GM23248 (cell line): ENCODE results near the gene CLEC16A. TPM values are rescaled to one million over a fixed set of nuclear protein-coding genes. Genes with fewer than 3 reads are reported as not detected.

ENCODE experiments used
- DNase-seq: peaks from one replicate; pipeline ENCODE4 v3.0.0-alpha.2; 2015
- H2AFZ ChIP-seq: fragments of 200-600 bp; sonication (generic); 2 replicates; pipeline ENCODE4 v1.6.1; 2016; ENCODE audit warnings: antibody characterized with exemption
- H3F3A ChIP-seq: fragments of 200-600 bp; sonication (generic); 2 replicates; pipeline ENCODE4 v1.6.1; 2016; ENCODE audit warnings: mild to moderate bottlenecking, antibody characterized with exemption, mixed run types; ENCODE audit not compliant: insufficient read depth
- H3K27ac ChIP-seq: fragments of 200-600 bp; sonication (generic); 2 replicates; pipeline ENCODE4 v1.5.1; 2016; ENCODE audit warnings: mild to moderate bottlenecking
- H3K27me3 ChIP-seq: fragments of 200-600 bp; sonication (generic); replicated peaks from 2 replicates; pipeline ENCODE4 v1.6.1; 2016; ENCODE audit warnings: mild to moderate bottlenecking; ENCODE audit not compliant: insufficient read depth
- H3K36me3 ChIP-seq: fragments of 200-600 bp; sonication (generic); 2 replicates; pipeline ENCODE4 v1.6.1; 2016; ENCODE audit warnings: low read depth, mild to moderate bottlenecking
- H3K4me1 ChIP-seq: fragments of 200-600 bp; sonication (generic); 2 replicates; pipeline ENCODE4 v1.6.1; 2016; ENCODE audit warnings: mild to moderate bottlenecking; ENCODE audit not compliant: insufficient read depth
- H3K4me2 ChIP-seq: fragments of 200-600 bp; sonication (generic); one replicate; pipeline ENCODE4 v1.6.1; 2016; ENCODE audit warnings: mild to moderate bottlenecking; ENCODE audit not compliant: unreplicated experiment
- H3K4me3 ChIP-seq: fragments of 200-600 bp; sonication (generic); 2 replicates; pipeline ENCODE4 v1.5.1; 2016; ENCODE audit warnings: mild to moderate bottlenecking
- H3K79me2 ChIP-seq: fragments of 200-600 bp; sonication (generic); 2 replicates; pipeline ENCODE4 v1.6.1; 2016; ENCODE audit warnings: mild to moderate bottlenecking; ENCODE audit not compliant: insufficient read depth
- H3K9ac ChIP-seq: fragments of 200-600 bp; sonication (generic); 2 replicates; pipeline ENCODE4 v1.6.1; 2016; ENCODE audit warnings: mild to moderate bottlenecking
- H3K9me2 ChIP-seq: fragments of 200-600 bp; sonication (generic); 2 replicates; pipeline ENCODE4 v1.6.1; 2016; ENCODE audit warnings: mixed run types, mild to moderate bottlenecking, moderate library complexity; ENCODE audit not compliant: insufficient read depth
- H3K9me3 ChIP-seq: fragments of 200-600 bp; sonication (generic); one replicate; pipeline ENCODE4 v1.6.1; 2017; ENCODE audit warnings: low read depth
- H4K20me1 ChIP-seq: fragments of 200-600 bp; sonication (generic); 2 replicates; pipeline ENCODE4 v1.6.0; 2016; ENCODE audit not compliant: insufficient read depth
- EZH2 ChIP-seq: fragments of 200-600 bp; sonication (generic); IDR thresholded peaks from 2 replicates; pipeline ENCODE4 v1.6.1; 2018; ENCODE audit warnings: antibody characterized with exemption, mild to moderate bottlenecking; ENCODE audit not compliant: insufficient read depth, poor library complexity, severe bottlenecking
- EZH2phosphoT487 ChIP-seq: fragments of 200-600 bp; sonication (generic); IDR thresholded peaks from 2 replicates; pipeline ENCODE4 v1.6.1; 2018; ENCODE audit warnings: antibody characterized with exemption, moderate library complexity, mild to moderate bottlenecking, low read depth; ENCODE audit not compliant: insufficient read depth
- WGBS, 2 experiments: methylation state at CpG; one replicate each; pipeline ENCODE4 v1.1.6; 2015 to 2017; ENCODE audit warnings: low lambda C conversion rate in 2 of 2, low coverage in 1 of 2; ENCODE audit errors: missing lambda C conversion rate in 2 of 2; 5-methylcytosine and 5-hydroxymethylcytosine counted together
- in situ Hi-C: fragments of 300-500 bp; cut with MboI; formaldehyde crosslinking; loops from 2 replicates; pipeline ENCODE4 v1.15.0; 2020
- polyA plus RNA-seq: library from polyadenylated mRNA; unstranded; fragments of >200 nt; fragmentation: Nextera tagmentation; extraction: Ambion mirVana; gene quantifications from 2 replicates; pipeline ENCODE4 v1.2.1, GENCODE V29; 2016
- total RNA-seq: library from RNA; depleted of rRNA; stranded (reverse); fragments of >200 nt; shearing (Covaris generic); gene quantifications from 2 replicates; pipeline ENCODE4 v1.2.3, GENCODE V29; 2014

Gene CLEC16A
- total and polyA plus RNA-seq, 2 experiments from 2014 or later, result 13.2 to 21.4 TPM

DNA sequence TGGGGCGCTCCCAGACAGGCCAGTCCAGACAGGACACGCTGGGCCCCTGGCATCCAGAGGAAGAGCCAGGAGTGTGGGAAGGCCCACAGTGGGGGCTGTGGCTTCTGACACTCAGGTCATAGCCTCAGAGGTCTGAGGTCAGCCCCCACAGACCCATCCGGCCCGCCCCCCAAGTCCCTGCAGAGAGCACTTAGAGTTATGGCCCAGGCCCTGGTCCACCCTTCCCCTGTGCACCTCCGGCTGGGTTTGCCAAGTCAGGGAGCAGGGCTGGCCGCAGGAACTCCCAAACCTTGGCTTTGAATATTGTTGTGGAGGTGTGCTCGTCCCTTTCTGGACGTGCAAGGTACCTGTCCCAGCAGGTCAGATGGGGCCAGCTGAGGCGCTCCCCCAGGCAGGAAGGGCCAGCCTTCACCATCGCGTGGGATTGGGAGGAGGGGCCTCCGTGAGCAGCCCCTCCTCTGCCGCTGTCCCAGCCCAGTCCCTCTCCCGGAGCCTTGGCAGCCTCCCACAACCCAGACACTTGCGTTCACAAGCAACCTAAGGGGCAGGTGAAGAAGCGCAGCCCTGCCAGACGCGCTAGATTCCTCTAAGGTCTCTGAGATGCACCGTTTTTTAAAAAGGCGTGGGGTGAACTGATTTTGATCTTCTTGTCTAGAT, 237.0 kb downstream of the CLEC16A start:
- TF ChIP-seq EZH2phosphoT487 (no peak), EZH2 (no peak)
- Histone ChIP-seq H3K27me3 (no peaks in the 10 kb centered on the region), H3K36me3 (no peaks in the 10 kb centered on the region), H3F3A (no peaks in the 10 kb centered on the region), H3K9me3 (no peaks in the 10 kb centered on the region), H2AFZ (no peak overlapping the region), H3K79me2 (no peaks in the 10 kb centered on the region), H3K4me3 (no peak overlapping the region), H3K4me1 (no peaks in the 10 kb centered on the region), H3K4me2 (no peak overlapping the region), H3K9me2 (no peaks in the 10 kb centered on the region), H3K27ac (no peak overlapping the region), H3K9ac (no peak overlapping the region), H4K20me1 (no peaks in the 10 kb centered on the region)
- in situ Hi-C loops, result no loop called here
- whole genome bisulfite sequencing, 2 experiments, result 85 to 87% methylated on average over 16 to 20 of the region's 20 CpGs
- DNase-seq, result no peak

DNA sequence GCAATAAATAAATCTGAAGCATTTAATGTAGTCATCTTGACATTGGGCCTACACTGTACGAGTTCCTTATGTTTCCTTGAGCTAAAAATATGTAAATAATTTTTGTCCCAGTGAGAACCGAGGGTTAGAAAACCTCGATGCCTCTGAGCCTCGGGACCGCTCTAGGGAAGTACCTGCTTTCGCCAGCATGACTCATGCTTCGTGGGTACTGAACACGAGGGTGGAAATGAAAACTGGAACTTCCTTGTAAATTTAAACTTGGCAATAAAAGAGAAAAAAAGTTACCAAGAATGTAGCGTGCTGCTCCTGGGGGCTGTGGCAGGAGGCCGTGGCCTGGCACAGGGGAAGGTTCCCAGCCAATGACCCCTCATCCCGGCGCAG, 237.5 kb downstream of the CLEC16A start:
- no peak for TF ChIP-seq EZH2phosphoT487
- no peak for TF ChIP-seq EZH2
- Histone ChIP-seq H3K27ac (no peak overlapping the region), H4K20me1 (no peaks in the 10 kb centered on the region)

DNA sequence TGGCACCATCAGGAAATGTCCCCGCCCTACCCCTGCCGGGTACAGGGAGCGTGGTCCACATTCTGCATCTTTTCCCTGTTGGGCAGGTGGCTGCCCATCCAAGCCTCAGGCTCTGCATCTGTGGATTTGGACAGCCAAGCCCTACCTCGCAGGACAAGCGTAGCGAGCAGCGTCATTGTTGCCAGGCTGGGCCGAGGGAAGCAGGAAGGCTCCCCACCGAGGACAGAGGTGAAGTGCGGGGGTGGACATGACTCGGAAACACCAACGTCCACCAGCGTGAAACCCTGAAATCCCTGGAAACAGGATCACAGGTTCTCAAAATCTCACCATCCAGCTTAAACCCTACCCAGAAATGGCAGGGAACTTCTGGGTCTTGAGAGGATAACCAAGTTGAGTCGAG, 238.0 kb downstream of the CLEC16A start:
- TF ChIP-seq EZH2phosphoT487 (no peak), EZH2 (no peak)
- H3K27ac ChIP-seq, result no peak overlapping the region
- no peaks in the 10 kb centered on the region for H4K20me1 ChIP-seq
- H3K9me2 ChIP-seq, result no peaks in the 10 kb centered on the region
- DNase-seq, result no peak
- in situ Hi-C loops, result no loop called here
- H3K27me3 ChIP-seq, result no peaks in the 10 kb centered on the region
- H3K4me3 ChIP-seq, result no peak overlapping the region
- no peak overlapping the region for H2AFZ ChIP-seq
- H3K79me2 ChIP-seq, result no peaks in the 10 kb centered on the region
- 94 to 95% methylated on average over 14 of the region's 14 CpGs for WGBS, 2 experiments
- no peak overlapping the region for H3K9ac ChIP-seq
- no peaks in the 10 kb centered on the region for H3K9me3 ChIP-seq
- H3K4me1 ChIP-seq, result no peaks in the 10 kb centered on the region
- no peaks in the 10 kb centered on the region for H3F3A ChIP-seq
- no peaks in the 10 kb centered on the region for H3K36me3 ChIP-seq
- no peak overlapping the region for H3K4me2 ChIP-seq

More for the DNA sequence above, 237.5 kb downstream of the CLEC16A start:
- Histone ChIP-seq H3F3A (no peaks in the 10 kb centered on the region), H3K9me2 (no peaks in the 10 kb centered on the region), H3K4me1 (no peaks in the 10 kb centered on the region), H3K4me3 (no peak overlapping the region), H3K79me2 (no peaks in the 10 kb centered on the region), H3K36me3 (no peaks in the 10 kb centered on the region), H2AFZ (no peak overlapping the region), H3K4me2 (no peak overlapping the region), H3K9me3 (no peaks in the 10 kb centered on the region), H3K27me3 (no peaks in the 10 kb centered on the region), H3K9ac (no peak overlapping the region)
- in situ Hi-C loops, result no loop called here
- 70 to 74% methylated on average over 12 of the region's 12 CpGs for WGBS, 2 experiments
- no peak for DNase-seq

DNA sequence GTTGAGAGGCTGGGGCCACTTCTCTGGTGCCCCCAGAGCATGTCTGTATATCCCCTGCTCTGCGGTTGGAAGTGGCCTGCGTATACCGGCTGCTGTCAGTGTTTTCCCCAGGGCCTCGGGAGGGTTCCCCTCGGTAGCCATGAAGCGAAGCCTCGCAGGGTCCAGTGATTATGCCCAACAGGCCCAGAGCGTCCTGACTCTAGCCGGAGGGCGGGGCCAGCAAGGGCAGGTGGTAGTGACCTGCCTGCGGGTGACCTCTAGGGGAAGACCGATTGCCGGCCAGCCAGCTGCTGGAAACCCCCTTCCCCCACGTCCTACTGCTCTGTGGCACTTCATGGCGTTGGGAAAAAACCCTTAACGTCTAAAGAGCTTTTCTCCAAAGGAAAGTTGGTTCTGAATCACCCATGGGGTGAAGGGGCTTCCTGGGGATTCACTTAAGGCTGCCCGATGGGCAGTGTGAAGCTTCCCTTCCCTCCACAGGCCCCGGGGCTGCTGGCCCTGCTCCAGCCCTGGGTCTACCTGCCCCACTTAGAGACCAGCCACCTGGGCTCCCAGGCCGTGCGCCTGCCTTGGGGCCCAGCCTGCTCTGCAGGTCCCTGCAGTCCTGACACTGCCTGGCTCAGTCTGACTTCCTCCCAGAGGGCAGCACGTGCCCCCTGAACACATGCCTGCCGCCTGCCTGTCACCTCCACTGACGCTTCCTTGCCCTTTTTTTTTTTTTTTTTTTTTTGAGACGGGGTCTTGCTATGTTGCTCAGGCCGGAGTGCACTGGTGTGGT, 238.9 kb downstream of the CLEC16A start:
- Histone ChIP-seq H3K9me2 (no peaks in the 10 kb centered on the region), H4K20me1 (no peaks in the 10 kb centered on the region), H3K9ac (no peak overlapping the region), H2AFZ (no peak overlapping the region), H3K36me3 (no peaks in the 10 kb centered on the region), H3K4me1 (no peaks in the 10 kb centered on the region), H3K4me3 (no peak overlapping the region), H3K9me3 (no peaks in the 10 kb centered on the region), H3K27me3 (no peaks in the 10 kb centered on the region), H3K27ac (no peak overlapping the region), H3K79me2 (no peaks in the 10 kb centered on the region), H3F3A (no peaks in the 10 kb centered on the region), H3K4me2 (no peak overlapping the region)
- no peak for TF ChIP-seq EZH2phosphoT487
- TF ChIP-seq EZH2, result no peak
- 93 to 94% methylated on average over 21 to 25 of the region's 25 CpGs for WGBS, 2 experiments
- in situ Hi-C loops, result no loop called here
- no peak for DNase-seq
